Neuronal stem cell (in vitro differentiated cells): ENCODE measurements around the gene SUGP2.

Experiments used
- DNase-seq: peaks from one replicate; pipeline ENCODE4 v3.0.0-alpha.2; 2013; ENCODE audit warnings: low spot score
- H2AFZ ChIP-seq: one replicate; pipeline ENCODE4 v1.6.1; 2013; ENCODE audit warnings: mild to moderate bottlenecking, low read length, inconsistent platforms
- H2AK5ac ChIP-seq: 2 replicates; pipeline ENCODE4 v1.6.1; 2013; ENCODE audit warnings: low read depth, mild to moderate bottlenecking, inconsistent platforms, low read length, moderate library complexity, mixed read lengths
- H2BK120ac ChIP-seq: 2 replicates; pipeline ENCODE4 v1.6.1; 2013; ENCODE audit warnings: low read depth, mild to moderate bottlenecking, inconsistent platforms, low read length, moderate library complexity, mixed read lengths
- H2BK12ac ChIP-seq: one replicate; pipeline ENCODE4 v1.6.1; 2013; ENCODE audit warnings: low read length, inconsistent platforms
- H2BK15ac ChIP-seq: 2 replicates; pipeline ENCODE4 v1.6.1; 2013; ENCODE audit warnings: mild to moderate bottlenecking, low read length, inconsistent platforms, mixed read lengths
- H2BK5ac ChIP-seq: one replicate; pipeline ENCODE4 v1.6.1; 2013; ENCODE audit warnings: inconsistent platforms, mild to moderate bottlenecking, low read length, moderate library complexity
- H3K14ac ChIP-seq: one replicate; pipeline ENCODE4 v1.6.1; 2013; ENCODE audit warnings: low read length, inconsistent platforms
- H3K18ac ChIP-seq: 2 replicates; pipeline ENCODE4 v1.6.1; 2013; ENCODE audit warnings: low read length, inconsistent platforms
- H3K23ac ChIP-seq: 2 replicates; pipeline ENCODE4 v1.6.1; 2013; ENCODE audit warnings: low read depth, mild to moderate bottlenecking, mixed read lengths, low read length, inconsistent platforms; ENCODE audit not compliant: poor library complexity
- H3K27ac ChIP-seq: replicated peaks from 3 replicates; pipeline ENCODE4 v1.5.1; 2013; ENCODE audit warnings: low read length, inconsistent platforms
- H3K27me3 ChIP-seq, 3 experiments: 2 replicates each; pipeline ENCODE4 v1.6.1; 2013; ENCODE audit warnings: low read length in 3 of 3, mild to moderate bottlenecking in 2 of 3, inconsistent platforms in 1 of 3, low read depth in 1 of 3, mixed read lengths in 1 of 3, moderate library complexity in 1 of 3; ENCODE audit not compliant: control insufficient read depth in 3 of 3, insufficient read depth in 3 of 3
- H3K36me3 ChIP-seq, 2 donors: replicated peaks in 1 of 2; 2 replicates each; pipeline ENCODE4 v1.6.1; 2013; ENCODE audit warnings: low read length in 2 of 2; ENCODE audit not compliant: control insufficient read depth in 2 of 2, insufficient read depth in 2 of 2
- H3K4ac ChIP-seq: 2 replicates; pipeline ENCODE4 v1.6.1; 2013; ENCODE audit warnings: inconsistent platforms, mild to moderate bottlenecking, low read length, moderate library complexity
- H3K4me1 ChIP-seq, 2 donors: 1 replicate in 1 of 2; 2 replicates in 1 of 2; pipeline ENCODE4 v1.6.1; 2013; ENCODE audit warnings: low read length in 2 of 2, low read depth in 1 of 2; ENCODE audit not compliant: control insufficient read depth in 2 of 2, insufficient read depth in 1 of 2
- H3K4me2 ChIP-seq: one replicate; pipeline ENCODE4 v1.6.1; 2013; ENCODE audit warnings: mild to moderate bottlenecking, low read length, inconsistent platforms; ENCODE audit not compliant: insufficient read depth, poor library complexity, severe bottlenecking
- H3K4me3 ChIP-seq, 2 donors: 2 replicates each; pipeline ENCODE4 v1.5.1; 2013; ENCODE audit warnings: low read length in 2 of 2, mild to moderate bottlenecking in 2 of 2, inconsistent platforms in 1 of 2, moderate library complexity in 1 of 2
- H3K79me1 ChIP-seq: one replicate; pipeline ENCODE4 v1.6.1; 2013; ENCODE audit warnings: low read depth, mild to moderate bottlenecking, inconsistent platforms, low read length, moderate library complexity
- H3K9ac ChIP-seq: one replicate; pipeline ENCODE4 v1.6.1; 2013; ENCODE audit warnings: mild to moderate bottlenecking, low read depth, low read length, inconsistent platforms; ENCODE audit not compliant: poor library complexity
- H3K9me3 ChIP-seq, 2 donors: replicated peaks in 1 of 2; 2 replicates each; pipeline versions ENCODE3 to v1.6.1; 2013; ENCODE audit warnings: low read length in 2 of 2, mild to moderate bottlenecking in 2 of 2, inconsistent platforms in 1 of 2, low read depth in 1 of 2, mixed read lengths in 1 of 2, moderate library complexity in 1 of 2; ENCODE audit not compliant: control insufficient read depth in 2 of 2, insufficient read depth in 1 of 2
- H4K8ac ChIP-seq: one replicate; pipeline ENCODE4 v1.6.1; 2013; ENCODE audit warnings: low read depth, mild to moderate bottlenecking, inconsistent platforms, low read length, moderate library complexity
- H4K91ac ChIP-seq: one replicate; pipeline ENCODE4 v1.6.1; 2013; ENCODE audit warnings: low read length, low read depth, mild to moderate bottlenecking, inconsistent platforms; ENCODE audit not compliant: poor library complexity
- WGBS, 2 donors: extraction: QIAGEN DNeasy Blood & Tissue Kit; methylation state at CpG; one replicate each; pipeline ENCODE4 v1.1.7; 2013; ENCODE audit warnings: missing lambda C conversion rate in 2 of 2, mixed read lengths in 1 of 2; ENCODE audit not compliant: insufficient read length in 2 of 2, insufficient replicate concordance in 1 of 2; ENCODE audit errors: extremely low coverage in 2 of 2; 5-methylcytosine and 5-hydroxymethylcytosine counted together

Gene SUGP2

DNA sequence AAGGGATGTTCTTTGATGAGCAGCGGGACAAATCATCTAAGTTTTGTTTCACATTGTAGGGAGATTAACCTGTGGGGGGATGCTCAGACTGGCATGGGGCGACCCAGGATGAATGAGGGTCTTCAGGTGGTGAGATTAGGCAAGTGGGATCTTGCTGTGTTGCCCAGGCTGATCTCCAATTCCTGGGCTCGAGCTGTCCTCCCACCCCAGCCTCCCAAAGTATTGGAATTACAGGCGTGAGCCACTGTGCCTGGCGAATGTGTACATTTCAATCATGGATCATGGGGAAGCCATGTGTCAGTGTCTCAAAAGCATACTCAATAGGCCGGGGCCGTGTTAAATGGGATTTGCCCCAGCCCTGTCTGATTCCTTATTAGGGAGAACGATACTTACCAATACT lies 38.6 kb upstream of the SUGP2 start:
- Histone ChIP-seq H3K79me1 (peaks cover 2% of the 10 kb centered on the region), H3K4me2 (no peak overlapping the region), H2AFZ (no peak overlapping the region), H2BK120ac (no peak overlapping the region), H3K27me3 (peaks cover 0 to 8% (median 0%) of the 10 kb centered on the region in 3 experiments), H3K9ac (no peak overlapping the region), H2BK5ac (no peak overlapping the region), H2AK5ac (no peak overlapping the region), H3K14ac (no peak overlapping the region), H4K91ac (no peak overlapping the region), H3K23ac (no peak overlapping the region), H3K36me3 (no peaks in the 10 kb centered on the region), H3K27ac (no peak overlapping the region), H3K18ac (no peak overlapping the region), H3K9me3 (peaks cover 0 to 2% of the 10 kb centered on the region in 2 donors), H4K8ac (no peak overlapping the region), H3K4ac (no peak overlapping the region), H2BK12ac (no peak overlapping the region), H3K4me1 (peaks cover 0 to 5% of the 10 kb centered on the region in 2 donors), H2BK15ac (no peak overlapping the region), H3K4me3 (no peak overlapping the region)
- no CpG with 5 or more reads among the region's 8 CpGs for WGBS, 2 donors
- no peak for DNase-seq

GRCh38 chr19:19068659-19069654 lies 35.6 kb upstream of the SUGP2 start:
- no peak overlapping the region for H3K27ac ChIP-seq
- no CpG with 5 or more reads among the region's 11 CpGs for WGBS, 2 donors

DNA sequence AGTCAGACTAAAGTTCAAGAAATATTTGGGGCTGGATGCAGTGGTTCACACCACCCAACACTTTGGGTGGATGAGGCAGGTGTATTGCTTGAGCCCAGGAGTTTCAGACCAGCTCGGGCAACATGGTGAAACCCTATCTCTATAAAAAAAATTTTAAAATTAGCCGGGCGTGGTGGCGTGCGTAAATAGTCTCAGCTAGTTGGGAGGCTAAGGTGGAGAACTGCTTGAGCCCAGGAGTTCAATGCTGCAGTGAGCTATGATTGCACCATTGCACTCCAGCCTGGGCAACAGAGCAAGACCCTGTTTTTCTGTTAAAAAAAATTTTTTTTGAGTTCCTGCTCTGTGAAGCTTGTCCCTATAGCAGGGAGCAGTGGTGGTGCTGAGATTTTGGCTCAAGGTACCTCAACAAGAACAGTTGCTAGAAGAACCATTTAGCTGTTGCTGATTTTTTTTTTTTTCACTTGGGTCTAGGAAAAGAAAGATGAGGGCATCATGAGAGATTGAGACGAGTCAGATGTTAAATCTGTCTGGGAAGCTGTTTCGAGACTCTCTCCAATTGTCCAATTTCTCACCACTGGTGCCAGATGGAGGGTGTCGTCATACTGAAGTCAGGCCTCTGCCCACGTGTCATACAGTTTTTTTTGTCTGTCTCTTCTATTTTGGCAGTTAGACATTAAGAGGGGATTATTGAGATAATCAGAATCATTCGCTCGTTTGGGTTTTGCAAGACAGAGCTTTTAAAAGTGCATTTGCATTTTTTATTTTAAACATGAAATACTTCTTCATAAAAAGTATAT lies 34.2 kb upstream of the SUGP2 start:
- Histone ChIP-seq H2BK120ac (no peak overlapping the region), H3K27me3 (peaks cover 0 to 14% (median 2%) of the 10 kb centered on the region in 3 experiments), H3K14ac (no peak overlapping the region), H3K23ac (no peak overlapping the region), H2BK15ac (no peak overlapping the region), H3K4ac (no peak overlapping the region), H3K4me1 (peaks cover 6 to 14% of the 10 kb centered on the region in 2 donors), H3K27ac (no peak overlapping the region), H3K9ac (no peak overlapping the region), H3K4me3 (no peak overlapping the region), H3K4me2 (no peak overlapping the region), H3K79me1 (peaks cover 5% of the 10 kb centered on the region), H2BK5ac (no peak overlapping the region), H3K36me3 (no peaks in the 10 kb centered on the region), H2AK5ac (no peak overlapping the region), H3K9me3 (no peaks in the 10 kb centered on the region), H4K91ac (no peak overlapping the region), H2AFZ (no peak overlapping the region), H3K18ac (no peak overlapping the region), H4K8ac (no peak overlapping the region), H2BK12ac (no peak overlapping the region)
- no peak for DNase-seq
- WGBS, 2 donors, result no CpG with 5 or more reads among the region's 11 CpGs

More at GRCh38 chr19:19068659-19069654, 35.6 kb upstream of the SUGP2 start:
- Histone ChIP-seq H3K79me1 (peaks cover 7% of the 10 kb centered on the region), H3K14ac (no peak overlapping the region), H4K8ac (no peak overlapping the region), H3K9ac (no peak overlapping the region), H3K4ac (no peak overlapping the region), H2BK15ac (no peak overlapping the region), H3K4me1 (peaks cover 11 to 14% of the 10 kb centered on the region in 2 donors), H4K91ac (no peak overlapping the region), H2BK5ac (no peak overlapping the region), H3K9me3 (peaks cover 0 to 2% of the 10 kb centered on the region in 2 donors), H3K27me3 (peaks cover 0 to 18% (median 2%) of the 10 kb centered on the region in 3 experiments), H2BK120ac (no peak overlapping the region), H3K4me2 (no peak overlapping the region), H2BK12ac (no peak overlapping the region), H3K4me3 (no peak overlapping the region), H2AK5ac (no peak overlapping the region), H3K23ac (no peak overlapping the region), H2AFZ (no peak overlapping the region), H3K18ac (no peak overlapping the region), H3K36me3 (no peaks in the 10 kb centered on the region)
- no peak for DNase-seq
